ENCODE data around the gene BDNF.

DNA sequence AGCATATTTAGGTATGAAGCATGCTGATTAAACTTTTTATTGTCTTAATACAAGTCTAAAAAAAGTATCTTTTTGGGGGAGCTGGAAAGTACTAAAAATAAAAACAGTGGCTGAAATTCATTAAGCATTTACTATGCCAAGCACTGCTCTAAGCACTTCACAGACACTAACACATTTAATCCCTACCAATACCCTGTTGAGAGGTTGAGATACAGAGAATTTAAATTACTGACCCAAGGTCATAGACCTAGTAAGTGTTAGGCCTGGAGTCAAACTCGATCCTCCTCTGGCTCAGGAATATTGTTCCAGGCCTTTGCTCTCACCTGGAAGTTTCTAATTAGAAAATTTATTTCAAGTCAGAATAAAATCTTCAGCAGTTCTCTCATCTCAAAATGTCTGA lies 18.6 kb downstream of the BDNF start:
- TF ChIP-seq, protein P1, sequence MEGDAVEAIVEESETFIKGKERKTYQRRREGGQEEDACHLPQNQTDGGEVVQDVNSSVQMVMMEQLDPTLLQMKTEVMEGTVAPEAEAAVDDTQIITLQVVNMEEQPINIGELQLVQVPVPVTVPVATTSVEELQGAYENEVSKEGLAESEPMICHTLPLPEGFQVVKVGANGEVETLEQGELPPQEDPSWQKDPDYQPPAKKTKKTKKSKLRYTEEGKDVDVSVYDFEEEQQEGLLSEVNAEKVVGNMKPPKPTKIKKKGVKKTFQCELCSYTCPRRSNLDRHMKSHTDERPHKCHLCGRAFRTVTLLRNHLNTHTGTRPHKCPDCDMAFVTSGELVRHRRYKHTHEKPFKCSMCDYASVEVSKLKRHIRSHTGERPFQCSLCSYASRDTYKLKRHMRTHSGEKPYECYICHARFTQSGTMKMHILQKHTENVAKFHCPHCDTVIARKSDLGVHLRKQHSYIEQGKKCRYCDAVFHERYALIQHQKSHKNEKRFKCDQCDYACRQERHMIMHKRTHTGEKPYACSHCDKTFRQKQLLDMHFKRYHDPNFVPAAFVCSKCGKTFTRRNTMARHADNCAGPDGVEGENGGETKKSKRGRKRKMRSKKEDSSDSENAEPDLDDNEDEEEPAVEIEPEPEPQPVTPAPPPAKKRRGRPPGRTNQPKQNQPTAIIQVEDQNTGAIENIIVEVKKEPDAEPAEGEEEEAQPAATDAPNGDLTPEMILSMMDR (IDR thresholded peaks at IDR 0.05) = no peak
- no peak for TF ChIP-seq EZH2 (IDR thresholded peaks at IDR 0.05; ENCODE audit: borderline replicate concordance, insufficient read depth, low read depth, low read length, poor library complexity, severe bottlenecking)

Measured in B cell (primary cell).